GM12878 (cell line): ENCODE measurements around the gene GLMN. TPM values are rescaled to one million over a fixed set of nuclear protein-coding genes. Genes with fewer than 3 reads are reported as not detected.

Source experiments
- ATAC-seq: fragments of 200-7000 bp; cut with Tn5 transposase; 3 replicates; pipeline ENCODE4 v1.9.1; 2020; ENCODE audit warnings: mild to moderate bottlenecking, moderate library complexity
- BruUV-seq: library from RNA; stranded (reverse); fragments of 400-500 nt; replicated peaks from 2 replicates; lab custom pipeline; 2021; lab: Mats Ljungman, UMichigan
- CTCF ChIA-PET: fragments of 300-600 bp; sonication (Branson Sonifier 250); formaldehyde crosslinking; extraction: SDS; loops from one replicate; lab custom pipeline; 2021; ENCODE audit warnings: inconsistent platforms; lab: Yijun Ruan, JAX
- POLR2A ChIA-PET: fragments of 350-600 bp; formaldehyde crosslinking; extraction: SDS; loops from one replicate; lab custom pipeline; 2021; ENCODE audit warnings: inconsistent platforms; lab: Charles Lee
- RAD21 ChIA-PET: fragments of 300-600 bp; sonication (Branson Sonifier 250); formaldehyde crosslinking; loops from one replicate; lab custom pipeline; 2023; ENCODE audit warnings: antibody characterized with exemption; ENCODE audit not compliant: unreplicated experiment; lab: Charles Lee
- SMC1A ChIA-PET: fragments of 300-600 bp; sonication (Branson Sonifier 250); formaldehyde crosslinking; loops from one replicate; lab custom pipeline; 2023; ENCODE audit not compliant: unreplicated experiment, uncharacterized antibody; lab: Charles Lee
- DNase-seq: peaks from one replicate; pipeline ENCODE4 v3.0.0-alpha.2; 2011; ENCODE audit warnings: low read depth, low spot score
- FAIRE-seq: peaks from 3 replicates; lab custom pipeline; 2011; peaks lifted over from hg19 to GRCh38; lab: Jason Lieb, UNC
- H2AFZ ChIP-seq: 2 replicates; pipeline ENCODE4 v1.6.0; 2011; ENCODE audit warnings: low read depth, low read length, control low read depth; ENCODE audit not compliant: control insufficient read depth
- H3K27ac ChIP-seq: 2 replicates; pipeline ENCODE4 v1.5.1; 2011; ENCODE audit warnings: control low read depth; ENCODE audit not compliant: control insufficient read depth, insufficient read depth
- H3K27me3 ChIP-seq, 2 experiments: replicated peaks in 1 of 2; 2 replicates each; pipeline versions ENCODE4 v1.6.0 to v1.6.1; 2011; ENCODE audit warnings: low read length in 1 of 2; ENCODE audit not compliant: control insufficient read depth in 2 of 2, insufficient read depth in 2 of 2
- H3K36me3 ChIP-seq, 2 experiments: 2 replicates each; pipeline ENCODE4 v1.5.1; 2011; ENCODE audit warnings: low read length in 1 of 2; ENCODE audit not compliant: control insufficient read depth in 2 of 2, insufficient read depth in 2 of 2
- H3K4me1 ChIP-seq: 2 replicates; pipeline ENCODE4 v1.6.1; 2011; ENCODE audit warnings: mild to moderate bottlenecking, low read length, moderate library complexity, mixed read lengths; ENCODE audit not compliant: control insufficient read depth, insufficient read depth
- H3K4me2 ChIP-seq: 2 replicates; pipeline ENCODE4 v1.6.0; 2011; ENCODE audit warnings: control low read depth; ENCODE audit not compliant: control insufficient read depth, insufficient read depth
- H3K4me3 ChIP-seq: fragments of 200-600 bp; sonication (generic); 2 replicates; pipeline ENCODE4 v1.5.1; 2016
- H3K79me2 ChIP-seq: 2 replicates; pipeline ENCODE4 v1.6.0; 2011; ENCODE audit warnings: low read length; ENCODE audit not compliant: control insufficient read depth, insufficient read depth
- H3K9ac ChIP-seq: 2 replicates; pipeline ENCODE4 v1.8.0; 2011; ENCODE audit warnings: low read length, control low read depth, mixed read lengths; ENCODE audit not compliant: control insufficient read depth, insufficient read depth
- H3K9me3 ChIP-seq: replicated peaks from 3 replicates; pipeline ENCODE4 v1.5.1; 2011; ENCODE audit warnings: mild to moderate bottlenecking, low read length; ENCODE audit not compliant: control insufficient read depth, insufficient read depth
- H4K20me1 ChIP-seq: 2 replicates; pipeline ENCODE4 v1.6.0; 2011; ENCODE audit not compliant: control insufficient read depth, insufficient read depth
- BACH1 ChIP-seq: fragments of 450-650 bp; IDR thresholded peaks from 2 replicates; pipeline ENCODE4 v1.6.1; 2017; ENCODE audit warnings: mild to moderate bottlenecking, borderline replicate concordance
- BHLHE40 ChIP-seq, 2 experiments: fragments of 450-650 bp in 1 of 2; IDR thresholded peaks; 2 replicates each; pipeline ENCODE4 v1.6.1; 2011 to 2017; ENCODE audit warnings: low read depth in 2 of 2, borderline replicate concordance in 1 of 2, improper control_type of control experiment in 1 of 2, low read length in 1 of 2, mild to moderate bottlenecking in 1 of 2
- BMI1 ChIP-seq: fragments of 450-650 bp; IDR thresholded peaks from 2 replicates; pipeline ENCODE4 v1.6.1; 2016; ENCODE audit warnings: mild to moderate bottlenecking, moderate library complexity, borderline replicate concordance
- CEBPB ChIP-seq, 2 experiments: fragments of 150-350 bp in 1 of 2; IDR thresholded peaks; 2 replicates each; pipeline ENCODE4 v1.6.1; 2012 to 2014; ENCODE audit warnings: low read depth in 2 of 2, low read length in 2 of 2, borderline replicate concordance in 1 of 2, inconsistent platforms in 1 of 2
- MEF2B ChIP-seq: fragments of 450-650 bp; IDR thresholded peaks from 2 replicates; pipeline ENCODE4 v1.6.1; 2018; ENCODE audit warnings: mild to moderate bottlenecking, moderate library complexity; ENCODE audit not compliant: partially characterized antibody, poor library complexity, severe bottlenecking
- NFIC ChIP-seq: IDR thresholded peaks from 2 replicates; pipeline ENCODE4 v1.6.1; 2012; ENCODE audit warnings: low read depth, mild to moderate bottlenecking, inconsistent platforms, low read length, moderate library complexity
- NFYA ChIP-seq: IDR thresholded peaks from 2 replicates; pipeline ENCODE4 v1.6.1; 2011; ENCODE audit warnings: low read depth, mild to moderate bottlenecking, low read length, improper control_type of control experiment, borderline replicate concordance
- NKRF ChIP-seq: fragments of 450-650 bp; conservative IDR thresholded peaks from 2 replicates; pipeline ENCODE4 v1.6.1; 2017; ENCODE audit warnings: mild to moderate bottlenecking, moderate library complexity
- RELA ChIP-seq: fragments of 450-650 bp; IDR thresholded peaks from 2 replicates; pipeline ENCODE4 v1.8.0; 2014; ENCODE audit warnings: borderline replicate concordance; ENCODE audit not compliant: partially characterized antibody
- REST ChIP-seq: IDR thresholded peaks from 2 replicates; pipeline ENCODE4 v1.6.1; 2012; ENCODE audit warnings: mild to moderate bottlenecking, low read depth, low read length
- SIX5 ChIP-seq: IDR thresholded peaks from 2 replicates; pipeline ENCODE4 v1.6.1; 2011; ENCODE audit warnings: mild to moderate bottlenecking, low read depth, low read length, moderate library complexity; ENCODE audit not compliant: severe bottlenecking
- SP1 ChIP-seq: IDR thresholded peaks from one replicate; pipeline ENCODE4 v1.6.1; 2011; ENCODE audit warnings: low read depth, low read length
- ZNF687 ChIP-seq: fragments of 450-650 bp; IDR thresholded peaks from 2 replicates; pipeline ENCODE4 v1.6.1; 2017; ENCODE audit warnings: mild to moderate bottlenecking, moderate library complexity
- WGBS: methylation state at CpG from one replicate; pipeline ENCODE4 v1.1.6; 2016; ENCODE audit warnings: low lambda C conversion rate; ENCODE audit not compliant: insufficient replicate concordance, insufficient coverage; ENCODE audit errors: missing lambda C conversion rate; 5-methylcytosine and 5-hydroxymethylcytosine counted together
- in situ Hi-C: fragments of 300-500 bp; cut with MboI; formaldehyde crosslinking; loops from 9 replicates; pipeline ENCODE4 v1.14.3; 2018; ENCODE audit warnings: mixed read lengths
- intact Hi-C: fragments of 100-400 bp; cut with micrococcal nuclease; formaldehyde crosslinking; loops from one replicate; pipeline ENCODE4 v1.14.2; 2022; ENCODE audit not compliant: unreplicated experiment
- polyA plus RNA-seq, 11 experiments: library from polyadenylated mRNA; depleted of rRNA in 4 of 11; unstranded in 6 of 11; stranded (reverse) in 5 of 11; fragments of >200 nt; fragmentation: Nextera tagmentation in 4 of 11; fragmentation: Illumina TruSeq in 1 of 11; extraction: Ambion mirVana in 4 of 11; extraction: Trizol in 1 of 11; gene quantifications; 1 replicate in 1 of 11; 2 replicates in 10 of 11; pipeline versions ENCODE4 v1.2.1 to v1.2.3, GENCODE V29; 2011 to 2016; ENCODE audit warnings: inconsistent platforms in 2 of 11, missing spikeins in 2 of 11, low read depth in 1 of 11
- total RNA-seq, 4 experiments: library from RNA; depleted of rRNA in 3 of 4; stranded (reverse); fragments of >200 nt in 3 of 4; fragmentation: Illumina TruSeq in 1 of 4; extraction: Trizol in 1 of 4; gene quantifications; 2 replicates each; pipeline versions ENCODE4 v1.2.1 to v1.2.3, GENCODE V29; 2013 to 2021

Gene GLMN
- total and polyA plus RNA-seq, 10 of the 15 experiments (the other 5 are each of a cell fraction or from before 2014, with no cell fraction given): 11.5 to 33.7 (median 16.7) TPM

GRCh38 chr1:92301021-92301420 is 2.2 kb upstream of the GLMN start:
- RAD21 ChIA-PET: interaction anchor here (2.4 kb wide), 1 partner anchor 9 kb away, joined by 11 read pairs; no protein-coding TSS in a partner anchor
- no TSS peak for BruUV-seq
- H3K4me3 ChIP-seq: no peak overlapping the region
- H3K4me1 ChIP-seq: peaks cover 3% of the 10 kb centered on the region; the same call in 1 of the 2 replicates
- no peak for DNase-seq
- H3K27me3 ChIP-seq: no peaks in the 10 kb centered on the region
- H3K27ac ChIP-seq: no peak overlapping the region
- H3K9ac ChIP-seq: no peak overlapping the region
- no peak overlapping the region for H2AFZ ChIP-seq
- peaks cover 0 to 1% of the 10 kb centered on the region in 2 experiments; a peak in 3 of 4 replicates for H3K36me3 ChIP-seq
- POLR2A ChIA-PET: interaction anchor here (0.5 to 1.4 kb wide), 4 partner anchors 11 to 790 kb away, joined by 3 to 5 read pairs (median 3); no protein-coding TSS in a partner anchor
- SMC1A ChIA-PET: interaction anchor here (0.9 to 1.8 kb wide), 10 partner anchors 8 to 301 kb away, joined by 3 to 11 read pairs (median 3); no protein-coding TSS in a partner anchor
- in situ Hi-C loops: no loop called here
- WGBS: over 99% methylated on average over 5 of the region's 5 CpGs
- intact Hi-C loops: no loop called here
- no peak for TF ChIP-seq NFIC
- no peak for TF ChIP-seq BHLHE40 (IDR thresholded peaks at IDR 0.05; ENCODE audit: borderline replicate concordance in 1 of 2, low read depth in 2 of 2, low read length in 1 of 2)
- TF ChIP-seq BMI1: no peak
- TF ChIP-seq BACH1: no peak
- no peak for TF ChIP-seq NFYA
- no peak for TF ChIP-seq NKRF
- no peak for TF ChIP-seq SIX5
- TF ChIP-seq ZNF687: no peak
- TF ChIP-seq CEBPB (IDR thresholded peaks at IDR 0.05; ENCODE audit: borderline replicate concordance in 1 of 2, low read depth in 2 of 2, low read length in 2 of 2): no peak
- no peak for TF ChIP-seq MEF2B
- no peak for TF ChIP-seq REST
- no peak for TF ChIP-seq RELA
- no peak for TF ChIP-seq SP1
- TF ChIP-seq, all 136 proteins: peak for 0
- CTCF ChIA-PET: interaction anchor here (0.5 to 1.8 kb wide), 6 partner anchors 9 to 323 kb away, joined by 3 to 10 read pairs (median 4); no protein-coding TSS in a partner anchor
- no peaks in the 10 kb centered on the region for H3K9me3 ChIP-seq
- H3K79me2 ChIP-seq: peaks cover 33% of the 10 kb centered on the region
- ATAC-seq (no peak), FAIRE-seq (no peak)
- no peaks in the 10 kb centered on the region for H4K20me1 ChIP-seq
- H3K4me2 ChIP-seq: no peak overlapping the region; the same call in 1 of the 2 replicates
